Kidney epithelial cell (primary cell): ENCODE data around the gene DUSP28. TPM values are rescaled to one million over a fixed set of nuclear protein-coding genes. Genes with fewer than 3 reads are reported as not detected.
"Not testable (repeated sequence)": the region's sequence is repeated elsewhere in the genome, so short reads cannot be mapped to it uniquely, and the experiment has no call there.

Source experiments
- DNase-seq: peaks from one replicate; pipeline ENCODE4 v3.0.0-alpha.2; 2010; ENCODE audit warnings: low read depth
- H3K27me3 ChIP-seq: 2 replicates; pipeline ENCODE4 v1.6.0; 2011; ENCODE audit warnings: low read length; ENCODE audit not compliant: control insufficient read depth, insufficient read depth
- H3K36me3 ChIP-seq: 2 replicates; pipeline ENCODE4 v1.5.1; 2011; ENCODE audit warnings: low read length; ENCODE audit not compliant: control insufficient read depth, insufficient read depth
- H3K4me3 ChIP-seq: 2 replicates; pipeline ENCODE4 v1.5.1; 2011; ENCODE audit warnings: low read depth, mild to moderate bottlenecking, control low read depth, low read length
- total RNA-seq: library from RNA; depleted of rRNA; stranded (reverse); fragments of >200 nt; gene quantifications from 2 replicates; pipeline ENCODE4 v1.2.3, GENCODE V29; 2015
- TF ChIP-seq, protein P1 (sequence below): IDR thresholded peaks from 2 replicates; pipeline ENCODE4 v1.5.1; 2011; ENCODE audit warnings: mild to moderate bottlenecking, moderate library complexity, low read length, control low read depth, inconsistent platforms; ENCODE audit not compliant: insufficient read depth, poor library complexity, severe bottlenecking

DUSP28 gene
- total RNA-seq, 1 donor from 2014 or later: 7.6 TPM

DNA sequence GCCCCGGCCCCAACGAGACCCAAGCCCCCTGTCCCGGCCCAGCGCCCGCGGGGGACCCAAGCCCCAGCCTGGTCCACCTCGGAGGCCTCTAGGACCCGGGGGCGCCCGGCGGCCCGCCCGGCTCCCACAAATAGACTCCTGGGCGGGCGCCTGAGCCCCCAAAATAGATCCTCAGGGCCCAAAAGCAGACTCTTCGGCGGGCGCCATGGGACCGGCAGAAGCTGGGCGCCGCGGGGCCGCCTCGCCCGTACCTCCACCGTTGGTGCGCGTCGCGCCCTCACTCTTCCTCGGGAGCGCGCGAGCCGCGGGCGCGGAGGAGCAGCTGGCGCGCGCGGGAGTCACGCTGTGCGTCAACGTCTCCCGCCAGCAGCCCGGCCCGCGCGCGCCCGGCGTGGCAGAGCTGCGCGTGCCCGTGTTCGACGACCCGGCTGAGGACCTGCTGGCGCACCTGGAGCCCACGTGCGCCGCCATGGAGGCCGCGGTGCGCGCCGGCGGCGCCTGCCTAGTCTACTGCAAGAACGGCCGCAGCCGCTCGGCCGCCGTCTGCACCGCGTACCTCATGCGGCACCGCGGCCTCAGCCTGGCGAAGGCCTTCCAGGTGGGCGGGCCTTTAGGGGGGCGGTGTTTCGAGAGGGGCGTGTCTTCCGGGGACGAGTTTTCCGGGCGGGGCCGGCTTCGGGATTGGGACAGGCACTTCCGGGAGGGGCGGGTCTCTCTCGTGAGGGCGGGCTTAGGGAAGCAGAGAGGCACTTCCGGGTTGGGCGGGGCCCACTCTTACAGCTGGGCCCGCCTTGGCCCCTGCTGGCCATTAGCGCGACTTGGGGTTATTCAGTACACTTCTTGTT, 545 bp downstream of the DUSP28 start:
- peaks cover 2% of the 10 kb centered on the region for H3K27me3 ChIP-seq
- peak; percentile 80 for DNase-seq

DNA sequence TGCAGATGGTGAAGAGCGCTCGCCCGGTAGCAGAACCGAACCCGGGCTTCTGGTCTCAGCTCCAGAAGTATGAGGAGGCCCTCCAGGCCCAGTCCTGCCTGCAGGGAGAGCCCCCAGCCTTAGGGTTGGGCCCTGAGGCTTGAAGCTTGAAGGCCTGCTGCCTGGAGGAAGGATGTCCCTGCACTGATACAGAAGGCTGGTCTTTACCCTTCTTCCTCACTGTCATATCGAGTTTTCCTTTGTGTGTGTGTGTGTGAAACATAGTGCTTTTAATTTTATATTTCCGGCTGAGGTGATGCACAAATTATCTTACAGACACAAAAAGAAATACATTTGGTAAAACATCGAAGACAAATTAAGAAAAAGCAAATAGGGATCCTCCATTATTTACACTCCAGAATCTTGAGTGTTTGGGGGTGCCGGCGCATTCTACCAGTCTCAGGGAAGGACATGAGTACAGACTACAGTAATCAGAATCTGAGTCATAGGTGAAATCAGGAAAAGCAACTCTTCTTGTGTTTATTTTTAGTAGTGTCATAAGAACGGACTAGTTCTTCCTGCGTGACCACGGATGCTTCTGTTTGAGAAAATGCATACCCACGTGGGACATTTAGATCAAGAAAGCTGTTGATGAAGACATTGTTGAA, 1.3 kb downstream of the DUSP28 start:
- TF ChIP-seq, protein P1, sequence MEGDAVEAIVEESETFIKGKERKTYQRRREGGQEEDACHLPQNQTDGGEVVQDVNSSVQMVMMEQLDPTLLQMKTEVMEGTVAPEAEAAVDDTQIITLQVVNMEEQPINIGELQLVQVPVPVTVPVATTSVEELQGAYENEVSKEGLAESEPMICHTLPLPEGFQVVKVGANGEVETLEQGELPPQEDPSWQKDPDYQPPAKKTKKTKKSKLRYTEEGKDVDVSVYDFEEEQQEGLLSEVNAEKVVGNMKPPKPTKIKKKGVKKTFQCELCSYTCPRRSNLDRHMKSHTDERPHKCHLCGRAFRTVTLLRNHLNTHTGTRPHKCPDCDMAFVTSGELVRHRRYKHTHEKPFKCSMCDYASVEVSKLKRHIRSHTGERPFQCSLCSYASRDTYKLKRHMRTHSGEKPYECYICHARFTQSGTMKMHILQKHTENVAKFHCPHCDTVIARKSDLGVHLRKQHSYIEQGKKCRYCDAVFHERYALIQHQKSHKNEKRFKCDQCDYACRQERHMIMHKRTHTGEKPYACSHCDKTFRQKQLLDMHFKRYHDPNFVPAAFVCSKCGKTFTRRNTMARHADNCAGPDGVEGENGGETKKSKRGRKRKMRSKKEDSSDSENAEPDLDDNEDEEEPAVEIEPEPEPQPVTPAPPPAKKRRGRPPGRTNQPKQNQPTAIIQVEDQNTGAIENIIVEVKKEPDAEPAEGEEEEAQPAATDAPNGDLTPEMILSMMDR: no peak
- no peaks in the 10 kb centered on the region for H3K36me3 ChIP-seq
- DNase-seq: no peak
- peaks cover 2% of the 10 kb centered on the region for H3K27me3 ChIP-seq
- peak overlapping the region; percentile 52 for H3K4me3 ChIP-seq

More for the DNA sequence above, 545 bp downstream of the DUSP28 start:
- TF ChIP-seq, protein P1: peak; percentile 34
- no peaks in the 10 kb centered on the region for H3K36me3 ChIP-seq
- peak overlapping the region; percentile 80 for H3K4me3 ChIP-seq

DNA sequence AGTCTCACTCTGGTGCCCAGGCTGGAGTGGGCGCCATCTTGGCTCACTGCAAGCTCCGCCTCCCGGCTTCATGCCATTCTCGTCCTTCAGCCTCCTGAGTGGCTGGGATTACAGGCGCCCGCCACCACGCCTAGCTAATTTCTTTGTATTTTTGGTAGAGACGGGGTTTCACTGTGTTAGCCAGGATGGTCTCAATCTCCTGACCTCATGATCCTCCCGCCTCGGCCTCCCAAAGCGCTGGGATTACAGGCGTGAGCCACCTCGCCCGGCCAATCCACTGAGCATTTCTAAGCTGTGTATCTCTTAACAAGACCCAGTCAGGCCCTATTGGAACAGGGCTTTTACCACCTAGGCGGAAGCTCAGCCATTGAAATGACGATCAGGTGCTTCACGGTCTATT, 3.1 kb downstream of the DUSP28 start:
- H3K4me3 ChIP-seq, H3K27me3 ChIP-seq, DNase-seq, H3K36me3 ChIP-seq: not testable (repeated sequence)

DNA sequence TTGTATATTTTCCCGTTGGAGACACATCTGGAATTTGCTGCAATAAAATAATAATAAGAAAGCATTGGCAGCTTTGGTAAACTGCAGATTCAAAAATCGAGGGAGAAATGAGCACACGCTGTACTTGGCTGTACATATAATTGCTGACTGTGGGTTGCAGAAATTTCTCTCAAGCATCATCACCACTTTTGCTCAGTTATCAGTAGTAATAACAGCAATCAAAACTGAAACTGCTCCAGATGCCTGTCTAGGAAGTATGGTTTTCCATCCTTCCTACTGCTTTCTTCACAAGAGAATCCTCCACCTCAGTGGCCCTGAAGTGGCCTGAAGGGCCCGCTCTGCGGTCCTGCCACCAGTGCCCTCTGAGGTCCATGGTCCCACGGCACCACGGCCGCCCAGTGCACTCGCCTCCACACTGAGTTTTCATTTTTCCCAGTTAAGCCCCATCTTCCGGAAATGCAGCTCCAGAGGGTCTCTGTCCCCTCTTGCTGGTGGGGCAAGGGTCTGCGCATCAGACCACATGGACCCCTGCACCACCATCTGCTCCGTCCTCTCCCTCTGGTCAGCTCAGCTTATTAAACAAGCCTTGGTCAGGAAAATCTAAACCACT, 3.9 kb downstream of the DUSP28 start:
- DNase-seq: no peak
- Histone ChIP-seq H3K4me3 (no peak overlapping the region), H3K27me3 (no peaks in the 10 kb centered on the region), H3K36me3 (no peaks in the 10 kb centered on the region)
- TF ChIP-seq, protein P1: no peak

GRCh38 chr2:240564561-240565332, 4.6 kb downstream of the DUSP28 start:
- TF ChIP-seq, protein P1: no peak
- Histone ChIP-seq H3K36me3 (no peaks in the 10 kb centered on the region), H3K27me3 (no peaks in the 10 kb centered on the region), H3K4me3 (no peak overlapping the region)
- DNase-seq: no peak
